ENCODE data around the gene BCAP31. TPM values are rescaled to one million over a fixed set of nuclear protein-coding genes. Genes with fewer than 3 reads are reported as not detected.

Gene BCAP31
- total and polyA plus RNA-seq, 10 donors: 77.3 to 173 (median 134) TPM

DNA sequence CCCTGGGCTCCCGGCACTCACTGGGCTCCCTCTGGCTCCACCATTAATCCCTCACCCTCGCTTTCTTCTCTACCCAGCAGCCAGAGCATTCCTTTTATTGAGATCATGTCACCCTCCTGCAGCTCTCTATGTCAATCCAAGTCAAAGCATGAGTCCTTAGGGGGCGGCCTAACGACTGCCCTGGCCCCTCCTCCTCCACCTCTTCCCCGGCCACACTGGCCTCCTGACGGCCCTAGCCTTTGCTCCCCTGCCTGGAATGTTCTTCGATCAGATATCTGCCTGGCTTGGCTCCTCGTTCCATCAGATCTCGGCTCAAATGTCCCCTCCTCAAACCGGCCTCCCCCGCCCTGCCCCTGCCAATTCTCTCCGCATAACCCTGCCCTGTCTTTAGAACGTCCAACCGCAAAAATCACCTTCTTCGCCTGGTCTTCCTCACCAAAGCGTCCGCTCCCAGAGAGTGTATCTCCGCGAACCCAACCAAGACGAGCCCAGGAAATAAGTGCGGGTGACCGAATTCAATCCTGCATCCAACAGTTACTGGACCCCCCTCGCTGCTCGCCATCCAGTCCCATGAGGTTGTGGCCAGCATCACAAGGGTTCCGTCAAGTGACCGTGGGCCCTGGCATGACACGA is 49.9 kb downstream of the BCAP31 start:
- Histone ChIP-seq H3K9me3 (no peaks in the 10 kb centered on the region), H3K4me3 (no peak overlapping the region), H3K27me3 (replicated peaks in 1 of 7) (peaks cover 0 to 51% (median 15%) of the 10 kb centered on the region in 7 donors), H3K36me3 (no peaks in the 10 kb centered on the region), H3K4me1 (peaks cover 0 to 5% (median 0%) of the 10 kb centered on the region in 6 donors), H3K27ac (no peak overlapping the region)
- WGBS, 5 donors: 76 to 81% (median 81%) methylated on average over 27 of the region's 27 CpGs
- intact Hi-C loops (cut with DNase I; ENCODE audit: low total_unique reads): no loop called here
- peak; percentile 35 for DNase-seq
- TF ChIP-seq, protein P1, sequence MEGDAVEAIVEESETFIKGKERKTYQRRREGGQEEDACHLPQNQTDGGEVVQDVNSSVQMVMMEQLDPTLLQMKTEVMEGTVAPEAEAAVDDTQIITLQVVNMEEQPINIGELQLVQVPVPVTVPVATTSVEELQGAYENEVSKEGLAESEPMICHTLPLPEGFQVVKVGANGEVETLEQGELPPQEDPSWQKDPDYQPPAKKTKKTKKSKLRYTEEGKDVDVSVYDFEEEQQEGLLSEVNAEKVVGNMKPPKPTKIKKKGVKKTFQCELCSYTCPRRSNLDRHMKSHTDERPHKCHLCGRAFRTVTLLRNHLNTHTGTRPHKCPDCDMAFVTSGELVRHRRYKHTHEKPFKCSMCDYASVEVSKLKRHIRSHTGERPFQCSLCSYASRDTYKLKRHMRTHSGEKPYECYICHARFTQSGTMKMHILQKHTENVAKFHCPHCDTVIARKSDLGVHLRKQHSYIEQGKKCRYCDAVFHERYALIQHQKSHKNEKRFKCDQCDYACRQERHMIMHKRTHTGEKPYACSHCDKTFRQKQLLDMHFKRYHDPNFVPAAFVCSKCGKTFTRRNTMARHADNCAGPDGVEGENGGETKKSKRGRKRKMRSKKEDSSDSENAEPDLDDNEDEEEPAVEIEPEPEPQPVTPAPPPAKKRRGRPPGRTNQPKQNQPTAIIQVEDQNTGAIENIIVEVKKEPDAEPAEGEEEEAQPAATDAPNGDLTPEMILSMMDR (IDR thresholded peaks at IDR 0.05 in 8 of 11, conservative IDR thresholded peaks at IDR 0.05 in 3 of 11): no peak
- TF ChIP-seq POLR2AphosphoS5 (IDR thresholded peaks at IDR 0.05) (no peak), POLR2A (IDR thresholded peaks at IDR 0.05) (no peak)

DNA sequence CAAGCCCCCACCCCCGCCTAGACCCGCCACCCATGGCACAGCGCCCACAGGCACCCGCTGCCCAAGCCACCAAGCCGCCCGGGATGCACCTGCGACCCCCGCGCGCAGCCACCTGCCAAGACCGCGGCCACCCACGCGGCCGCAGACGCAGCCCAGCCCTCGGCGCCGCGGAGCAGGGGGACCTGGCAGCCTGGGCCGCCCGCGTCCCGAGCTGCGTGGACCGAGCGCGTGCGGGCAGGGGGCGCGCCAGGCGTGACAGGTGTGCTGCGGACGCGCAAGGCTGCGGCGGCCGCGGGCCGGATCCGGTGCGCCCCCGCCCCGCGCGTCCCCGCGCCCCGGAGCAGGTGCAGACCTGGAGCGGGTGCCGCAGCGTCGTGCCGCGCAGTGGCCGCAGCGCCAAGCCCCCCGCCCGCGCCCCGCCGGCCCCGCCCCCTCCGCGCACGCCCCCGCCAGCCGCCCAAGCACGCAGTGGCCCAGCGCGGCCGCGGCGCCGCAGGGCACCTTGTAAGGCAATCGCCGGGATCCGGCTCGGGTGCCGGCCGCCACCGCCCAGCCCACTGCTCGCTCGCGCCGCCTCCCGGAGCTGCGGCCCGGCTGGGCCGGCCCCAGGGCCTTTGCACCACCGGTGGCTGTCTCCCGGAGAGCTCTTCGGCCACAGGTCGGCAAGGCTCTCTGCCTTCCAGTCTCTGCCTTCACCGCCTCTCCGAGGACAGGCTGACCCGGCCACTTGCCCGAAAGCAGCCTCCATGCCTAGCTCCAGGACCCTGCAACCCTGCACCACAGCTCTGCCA is 50.6 kb downstream of the BCAP31 start, which contains the start of gene PNCK:
PNCK (minus strand) TSS at position 386 of the 791 bp plus-strand sequence. CDS start 737 bp downstream, outside the sequence.
- DNase-seq: peak; percentile 69
- no peaks in the 10 kb centered on the region for H3K9me3 ChIP-seq
- intact Hi-C loops (cut with DNase I; ENCODE audit: low total_unique reads): no loop called here
- 9 to 59% (median 24%) methylated on average over 15 to 98 of the region's 98 CpGs; no CpG with 5 or more reads in 1 of the 5 donors for WGBS, 5 donors
- H3K27me3 ChIP-seq (replicated peaks in 1 of 7): peaks cover 0 to 55% (median 15%) of the 10 kb centered on the region in 7 donors
- TF ChIP-seq, protein P1 (IDR thresholded peaks at IDR 0.05 in 8 of 11, conservative IDR thresholded peaks at IDR 0.05 in 3 of 11): no peak
- TF ChIP-seq POLR2A (IDR thresholded peaks at IDR 0.05): no peak
- no peak for TF ChIP-seq POLR2AphosphoS5 (IDR thresholded peaks at IDR 0.05)
- H3K27ac ChIP-seq: no peak within 1 kb of the TSS
- H3K36me3 ChIP-seq: no peaks in the 10 kb centered on the region
- peaks cover 0 to 5% (median 0%) of the 10 kb centered on the region in 6 donors for H3K4me1 ChIP-seq
- H3K4me3 ChIP-seq: peak within 1 kb of the TSS in 1 of 8 donors; percentile 43

DNA sequence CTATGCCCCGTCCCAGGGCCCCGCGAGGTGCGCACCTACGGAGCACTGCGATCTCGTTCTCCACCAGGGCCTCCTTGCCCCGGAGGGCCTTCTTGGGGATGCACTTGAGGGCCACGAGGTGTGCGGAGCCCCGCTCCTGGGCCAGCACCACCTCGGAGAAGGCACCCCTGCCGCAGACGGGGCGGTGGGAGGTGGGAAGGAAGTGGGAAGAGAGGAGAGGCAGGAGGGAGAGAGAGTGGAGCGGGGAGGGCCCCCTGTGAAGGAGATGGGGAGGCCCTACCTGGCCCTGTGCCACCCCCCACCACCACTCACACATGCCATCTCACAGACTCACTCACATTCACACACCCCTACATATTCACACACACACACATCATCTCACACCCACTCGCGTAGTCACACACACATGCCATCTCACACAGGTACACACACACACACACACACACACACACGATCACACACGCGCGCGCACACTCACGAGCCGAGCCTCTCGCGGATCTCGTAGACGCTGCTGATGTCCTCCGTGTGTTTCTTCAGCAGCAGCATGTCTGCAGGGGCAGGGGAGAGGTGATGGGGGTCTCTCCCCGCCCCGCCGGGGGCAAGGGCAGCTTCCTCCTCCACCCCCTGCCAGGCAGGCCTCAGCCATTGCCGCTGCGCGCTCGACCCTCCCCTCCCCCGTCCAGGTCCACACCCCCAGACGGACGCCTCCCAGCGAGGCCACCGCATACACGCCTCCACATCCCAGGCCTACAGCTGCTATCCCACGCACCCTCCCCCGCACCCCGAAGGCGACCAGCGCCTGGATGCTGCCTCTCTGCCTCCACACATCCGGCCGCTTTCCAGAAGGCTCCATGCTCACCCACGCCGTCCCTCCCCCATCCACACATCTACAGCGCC is 51.4 kb downstream of the BCAP31 start:
- H3K4me1 ChIP-seq: peaks cover 0 to 7% (median 2%) of the 10 kb centered on the region in 6 donors
- intact Hi-C loops (cut with DNase I; ENCODE audit: low total_unique reads): no loop called here
- no peaks in the 10 kb centered on the region for H3K9me3 ChIP-seq
- H3K27ac ChIP-seq: no peak overlapping the region
- H3K4me3 ChIP-seq: peak overlapping the region in 1 of 8 donors; percentile 43
- no peak for TF ChIP-seq POLR2AphosphoS5 (IDR thresholded peaks at IDR 0.05)
- TF ChIP-seq POLR2A (IDR thresholded peaks at IDR 0.05): no peak
- TF ChIP-seq, protein P1 (IDR thresholded peaks at IDR 0.05 in 8 of 11, conservative IDR thresholded peaks at IDR 0.05 in 3 of 11): no peak
- H3K36me3 ChIP-seq: no peaks in the 10 kb centered on the region
- 44 to 74% (median 59%) methylated on average over 19 to 53 of the region's 53 CpGs for WGBS, 5 donors
- peaks cover 0 to 55% (median 15%) of the 10 kb centered on the region in 7 donors for H3K27me3 ChIP-seq (replicated peaks in 1 of 7)
- peak; percentile 71 for DNase-seq
